Caco-2 (cell line): ENCODE measurements around the gene FLOT1. TPM values are rescaled to one million over a fixed set of nuclear protein-coding genes. Genes with fewer than 3 reads are reported as not detected.
"Not testable (repeated sequence)": the region's sequence is repeated elsewhere in the genome, so short reads cannot be mapped to it uniquely, and the experiment has no call there.

Source experiments
- BruUV-seq: library from RNA; stranded (reverse); fragments of 400-500 nt; replicated peaks from 2 replicates; lab custom pipeline; 2021; lab: Mats Ljungman, UMichigan
- CTCF ChIA-PET: fragments of 300-600 bp; sonication (Branson Sonifier 250); formaldehyde crosslinking; loops from one replicate; lab custom pipeline; 2022; ENCODE audit warnings: antibody characterized with exemption; lab: Charles Lee
- POLR2A ChIA-PET: fragments of 300-600 bp; sonication (Branson Sonifier 250); formaldehyde crosslinking; loops from one replicate; lab custom pipeline; 2022; ENCODE audit warnings: antibody characterized with exemption; lab: Charles Lee
- DNase-seq, 2 experiments: peaks; one replicate each; pipeline versions ENCODE4 v3.0.0 to v3.0.0-alpha.2; 2020 to 2022
- H3K27me3 ChIP-seq: replicated peaks from 2 replicates; pipeline ENCODE4 v1.6.0; 2011; ENCODE audit warnings: low read length; ENCODE audit not compliant: control insufficient read depth, insufficient read depth
- H3K36me3 ChIP-seq: 2 replicates; pipeline ENCODE4 v1.5.1; 2011; ENCODE audit warnings: low read length; ENCODE audit not compliant: control insufficient read depth, insufficient read depth
- H3K4me1 ChIP-seq: fragments of 250-450 bp; sonication (Bioruptor Pico); 2 replicates; pipeline ENCODE4 v1.5.1; 2020; ENCODE audit warnings: mild to moderate bottlenecking
- H3K4me3 ChIP-seq: 2 replicates; pipeline ENCODE4 v1.5.1; 2011; ENCODE audit warnings: low read depth, mild to moderate bottlenecking, control low read depth, low read length
- H3K9me3 ChIP-seq: fragments of 250-450 bp; sonication (Bioruptor Pico); 2 replicates; pipeline ENCODE4 v1.5.1; 2020; ENCODE audit warnings: mild to moderate bottlenecking, moderate library complexity
- H3K27ac Mint-ChIP-seq: one replicate; pipeline ENCODE4 v1.8.0; 2022; ENCODE audit warnings: mixed read lengths; ENCODE audit not compliant: unreplicated experiment
- H3K27me3 Mint-ChIP-seq: one replicate; pipeline ENCODE4 v1.8.0; 2022; ENCODE audit warnings: mixed read lengths; ENCODE audit not compliant: insufficient read depth, unreplicated experiment
- H3K36me3 Mint-ChIP-seq: one replicate; pipeline ENCODE4 v1.8.0; 2022; ENCODE audit warnings: mild to moderate bottlenecking, mixed read lengths; ENCODE audit not compliant: insufficient read depth, unreplicated experiment
- H3K4me1 Mint-ChIP-seq: one replicate; pipeline ENCODE4 v1.8.0; 2022; ENCODE audit warnings: low read depth, mixed read lengths; ENCODE audit not compliant: unreplicated experiment
- H3K4me3 Mint-ChIP-seq: one replicate; pipeline ENCODE4 v1.8.0; 2022; ENCODE audit warnings: mild to moderate bottlenecking, moderate library complexity, mixed read lengths; ENCODE audit not compliant: unreplicated experiment
- H3K9me3 Mint-ChIP-seq: one replicate; pipeline ENCODE4 v1.8.0; 2022; ENCODE audit warnings: mixed read lengths; ENCODE audit not compliant: unreplicated experiment
- intact Hi-C: fragments of 100-400 bp; cut with micrococcal nuclease; formaldehyde crosslinking; loops from one replicate; pipeline ENCODE4 v1.10.0; 2022; ENCODE audit not compliant: unreplicated experiment
- total RNA-seq: library from RNA; stranded (reverse); gene quantifications from 2 replicates; pipeline ENCODE4 v1.2.3, GENCODE V29; 2022
- TF ChIP-seq, protein P1 (sequence below), 2 experiments: fragments of 200-600 bp in 1 of 2; IDR thresholded peaks; 1 replicate in 1 of 2; 2 replicates in 1 of 2; pipeline versions ENCODE4 v1.5.1 to v1.8.0; 2011 to 2022; ENCODE audit warnings: antibody characterized with exemption in 1 of 2, control low read depth in 1 of 2, inconsistent platforms in 1 of 2, low read depth in 1 of 2, low read length in 1 of 2, mild to moderate bottlenecking in 1 of 2, moderate library complexity in 1 of 2; ENCODE audit not compliant: insufficient read depth in 1 of 2, severe bottlenecking in 1 of 2, unreplicated experiment in 1 of 2

Gene FLOT1
- total RNA-seq, 1 experiment from 2014 or later = 113 TPM

DNA sequence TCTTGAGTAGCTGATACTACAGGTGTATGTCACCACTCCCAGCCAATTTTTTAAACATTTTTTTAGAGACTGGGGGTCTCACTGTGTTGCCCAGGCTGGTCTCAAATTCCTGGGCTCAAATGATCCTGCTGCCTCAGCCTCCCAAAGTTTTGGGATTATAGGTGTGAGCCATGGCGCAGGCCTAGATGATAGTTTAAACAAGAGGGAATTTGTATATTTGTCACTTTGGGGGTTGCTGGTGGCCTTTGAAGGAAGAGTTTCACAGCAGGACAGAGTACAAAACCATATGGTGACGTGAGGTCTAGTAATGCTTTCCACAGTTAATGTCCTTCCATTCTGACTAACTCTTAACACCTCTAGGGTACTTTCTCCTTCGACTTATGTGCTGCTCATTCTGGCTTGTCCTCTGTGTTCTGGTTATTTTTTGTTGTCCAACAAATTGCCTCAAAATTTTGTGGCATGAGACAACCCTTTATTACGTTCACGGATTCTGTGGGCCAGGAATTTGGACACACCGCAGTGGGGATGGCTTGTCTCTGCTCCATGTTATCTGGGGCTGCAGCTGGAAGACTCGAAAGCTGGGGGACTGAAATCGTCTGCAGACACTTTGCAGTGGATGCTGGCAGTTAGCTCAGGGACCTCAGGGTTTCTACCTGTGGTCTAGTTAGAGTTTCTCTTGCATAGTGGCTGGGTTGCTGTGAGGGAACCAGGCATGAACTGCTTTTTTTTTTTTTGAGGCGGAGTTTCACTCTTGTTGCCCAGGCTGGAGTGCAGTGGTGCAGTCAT is 24.9 kb upstream of the FLOT1 start:
- Histone ChIP-seq H3K36me3 (no peaks in the 10 kb centered on the region), H3K27me3 (no peaks in the 10 kb centered on the region), H3K9me3 (no peaks in the 10 kb centered on the region), H3K4me3 (no peak overlapping the region), H3K4me1 (peaks cover 61% of the 10 kb centered on the region)
- DNase-seq = no peak
- Mint-ChIP-seq H3K4me3 (no peak overlapping the region), H3K4me1 (peaks cover 45% of the 10 kb centered on the region), H3K9me3 (peaks cover 16% of the 10 kb centered on the region), H3K36me3 (peaks cover 22% of the 10 kb centered on the region), H3K27me3 (no peaks in the 10 kb centered on the region), H3K27ac (peak overlapping the region; percentile 58)
- intact Hi-C loops = no loop called here
- TF ChIP-seq, protein P1, sequence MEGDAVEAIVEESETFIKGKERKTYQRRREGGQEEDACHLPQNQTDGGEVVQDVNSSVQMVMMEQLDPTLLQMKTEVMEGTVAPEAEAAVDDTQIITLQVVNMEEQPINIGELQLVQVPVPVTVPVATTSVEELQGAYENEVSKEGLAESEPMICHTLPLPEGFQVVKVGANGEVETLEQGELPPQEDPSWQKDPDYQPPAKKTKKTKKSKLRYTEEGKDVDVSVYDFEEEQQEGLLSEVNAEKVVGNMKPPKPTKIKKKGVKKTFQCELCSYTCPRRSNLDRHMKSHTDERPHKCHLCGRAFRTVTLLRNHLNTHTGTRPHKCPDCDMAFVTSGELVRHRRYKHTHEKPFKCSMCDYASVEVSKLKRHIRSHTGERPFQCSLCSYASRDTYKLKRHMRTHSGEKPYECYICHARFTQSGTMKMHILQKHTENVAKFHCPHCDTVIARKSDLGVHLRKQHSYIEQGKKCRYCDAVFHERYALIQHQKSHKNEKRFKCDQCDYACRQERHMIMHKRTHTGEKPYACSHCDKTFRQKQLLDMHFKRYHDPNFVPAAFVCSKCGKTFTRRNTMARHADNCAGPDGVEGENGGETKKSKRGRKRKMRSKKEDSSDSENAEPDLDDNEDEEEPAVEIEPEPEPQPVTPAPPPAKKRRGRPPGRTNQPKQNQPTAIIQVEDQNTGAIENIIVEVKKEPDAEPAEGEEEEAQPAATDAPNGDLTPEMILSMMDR (IDR thresholded peaks at IDR 0.05; ENCODE audit: insufficient read depth in 1 of 2, low read depth in 1 of 2, low read length in 1 of 2, severe bottlenecking in 1 of 2, unreplicated experiment in 1 of 2) = no peak
- no TSS peak for BruUV-seq
- CTCF ChIA-PET = no interaction called here
- POLR2A ChIA-PET = interaction anchor here (0.6 kb wide), 1 partner anchor 40 kb away, joined by 3 read pairs; no protein-coding TSS in a partner anchor

DNA sequence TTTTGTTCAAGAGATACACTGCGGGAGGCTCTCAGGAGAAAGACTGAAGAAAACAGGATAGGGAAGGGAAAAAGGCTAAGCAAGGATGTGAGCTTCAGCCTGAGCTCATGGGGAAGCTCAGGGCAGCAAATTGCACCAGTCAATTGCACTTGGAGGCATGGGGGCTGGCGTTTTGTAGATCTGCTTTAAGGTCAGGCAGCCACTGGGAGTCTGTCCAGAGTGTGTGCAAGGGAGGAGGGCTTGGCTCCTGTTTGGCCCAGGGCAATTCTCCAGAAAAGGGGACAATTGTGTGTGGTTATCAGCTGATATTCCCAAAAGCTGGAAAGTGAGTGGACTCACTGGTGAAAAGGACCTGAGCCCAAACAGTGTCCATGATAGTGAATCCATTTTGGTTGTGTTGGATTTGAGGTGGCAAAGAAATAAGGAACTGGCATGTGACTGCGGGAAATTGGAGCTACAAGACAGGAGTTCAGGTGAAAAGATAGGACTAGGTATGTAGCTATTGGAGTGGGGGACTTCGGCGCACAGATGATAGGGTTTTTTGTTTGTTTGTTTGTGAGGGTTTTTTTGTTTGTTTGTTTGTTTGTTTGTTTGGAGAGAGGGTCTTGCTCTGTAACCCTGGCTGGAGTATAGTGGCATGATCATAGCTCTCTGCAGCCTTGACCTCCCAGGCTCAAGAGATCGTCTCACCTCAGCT is 24.1 kb upstream of the FLOT1 start:
- ChIA-PET POLR2A (interaction anchor here (0.6 kb wide), 1 partner anchor 40 kb away, joined by 3 read pairs; no protein-coding TSS in a partner anchor), CTCF (no interaction called here)
- Mint-ChIP-seq H3K4me1 (peaks cover 45% of the 10 kb centered on the region), H3K27me3 (no peaks in the 10 kb centered on the region), H3K36me3 (peaks cover 22% of the 10 kb centered on the region), H3K4me3 (peak overlapping the region; percentile 1), H3K9me3 (peaks cover 11% of the 10 kb centered on the region), H3K27ac (peak overlapping the region; percentile 58)
- intact Hi-C loops = no loop called here
- peaks cover 61% of the 10 kb centered on the region for H3K4me1 ChIP-seq
- H3K9me3 ChIP-seq = no peaks in the 10 kb centered on the region
- no peaks in the 10 kb centered on the region for H3K27me3 ChIP-seq
- no peak for DNase-seq
- H3K36me3 ChIP-seq = no peaks in the 10 kb centered on the region
- TF ChIP-seq, protein P1 (IDR thresholded peaks at IDR 0.05; ENCODE audit: insufficient read depth in 1 of 2, low read depth in 1 of 2, low read length in 1 of 2, severe bottlenecking in 1 of 2, unreplicated experiment in 1 of 2) = no peak
- no peak overlapping the region for H3K4me3 ChIP-seq
- no TSS peak for BruUV-seq

DNA sequence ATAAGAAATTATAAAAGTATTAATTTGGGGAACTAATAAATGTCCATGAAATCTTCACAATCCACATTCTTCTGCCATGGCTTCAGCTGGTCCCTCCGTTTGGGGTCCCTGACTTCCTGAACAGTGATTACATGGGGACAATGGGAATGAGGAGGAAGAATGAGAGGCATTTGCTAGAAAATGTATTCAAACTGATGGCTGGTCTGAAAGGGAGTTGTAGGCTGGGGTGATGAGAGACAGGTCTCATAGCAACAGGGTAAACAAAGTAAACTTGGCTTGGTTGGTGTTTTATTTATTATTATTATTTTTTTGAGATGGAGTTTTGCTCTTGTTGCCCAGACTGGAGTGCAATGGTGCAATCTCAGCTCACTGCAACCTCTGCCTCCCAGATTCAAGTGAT is 23.0 kb upstream of the FLOT1 start:
- DNase-seq, H3K9me3 ChIP-seq, H3K4me3 Mint-ChIP-seq, CTCF ChIA-PET, BruUV-seq, H3K4me3 ChIP-seq, H3K36me3 ChIP-seq, intact Hi-C loops, H3K27me3 ChIP-seq, H3K27me3 Mint-ChIP-seq, POLR2A ChIA-PET: not testable (repeated sequence)
- peaks cover 11% of the 10 kb centered on the region for H3K9me3 Mint-ChIP-seq
- H3K36me3 Mint-ChIP-seq = peaks cover 22% of the 10 kb centered on the region
- peak overlapping the region; percentile 84 for H3K27ac Mint-ChIP-seq
- peaks cover 39% of the 10 kb centered on the region for H3K4me1 Mint-ChIP-seq
- peaks cover 58% of the 10 kb centered on the region for H3K4me1 ChIP-seq

DNA sequence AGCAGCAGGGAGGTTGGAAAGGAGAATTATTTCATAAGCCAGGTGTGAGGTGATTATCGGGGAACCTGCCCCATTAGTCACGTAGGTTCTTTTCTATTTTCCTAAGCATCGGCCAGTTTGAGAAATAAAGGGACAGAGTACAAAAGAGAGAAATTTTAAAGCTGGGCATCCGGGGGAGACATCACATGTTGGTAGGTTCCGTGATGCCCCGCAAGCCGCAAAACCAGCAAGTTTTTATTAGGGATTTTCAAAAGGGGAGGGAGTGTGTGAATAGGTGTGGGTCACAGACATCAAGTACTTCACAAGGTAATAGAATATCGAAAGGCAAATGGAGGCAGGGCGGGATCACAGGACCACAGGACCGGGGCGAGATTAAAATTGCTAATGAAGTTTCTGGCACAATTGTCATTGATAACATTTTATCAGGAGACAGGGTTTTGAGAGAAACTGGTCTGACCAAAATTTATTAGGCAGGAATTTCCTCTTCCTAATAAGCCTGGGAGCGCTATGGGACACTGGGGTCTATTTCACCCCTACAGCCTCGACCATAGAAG is 22.1 kb upstream of the FLOT1 start:
- not testable (repeated sequence) for H3K4me3 ChIP-seq, H3K27me3 Mint-ChIP-seq, H3K36me3 ChIP-seq, H3K9me3 ChIP-seq, H3K27me3 ChIP-seq, DNase-seq
- peaks cover 11% of the 10 kb centered on the region for H3K9me3 Mint-ChIP-seq
- POLR2A ChIA-PET = interaction anchor here (0.7 to 1.2 kb wide), 4 partner anchors 37 to 58 kb away, joined by 3 to 5 read pairs (median 3); no protein-coding TSS in a partner anchor
- peaks cover 26% of the 10 kb centered on the region for H3K36me3 Mint-ChIP-seq
- CTCF ChIA-PET = interaction anchor here (0.8 to 1.7 kb wide), 4 partner anchors 21 to 306 kb away, joined by 3 to 5 read pairs (median 4); partner anchors contain the start of gene IER3
- intact Hi-C loops = loop anchor here (1.0 to 5.0 kb wide), 2 partner anchors 20 to 48 kb away; partner anchors contain the start of gene IER3
- H3K4me1 Mint-ChIP-seq = peaks cover 34% of the 10 kb centered on the region
- H3K4me3 Mint-ChIP-seq = peak overlapping the region; percentile 57
- H3K27ac Mint-ChIP-seq = peak overlapping the region; percentile 84
- TSS peak; percentile 38 for BruUV-seq
- H3K4me1 ChIP-seq = peaks cover 58% of the 10 kb centered on the region
